RPMI8226 (cell line): ENCODE data around the gene NOXO1.
A peak's percentile ranks its signal among the peaks of the same experiment; 100 is the strongest.
"Not testable (repeated sequence)": the region's sequence is repeated elsewhere in the genome, so short reads cannot be mapped to it uniquely, and the experiment has no call there.

Source experiments
- DNase-seq: peaks from one replicate; pipeline ENCODE4 v3.0.0-alpha.2; 2015

NOXO1 gene

DNA sequence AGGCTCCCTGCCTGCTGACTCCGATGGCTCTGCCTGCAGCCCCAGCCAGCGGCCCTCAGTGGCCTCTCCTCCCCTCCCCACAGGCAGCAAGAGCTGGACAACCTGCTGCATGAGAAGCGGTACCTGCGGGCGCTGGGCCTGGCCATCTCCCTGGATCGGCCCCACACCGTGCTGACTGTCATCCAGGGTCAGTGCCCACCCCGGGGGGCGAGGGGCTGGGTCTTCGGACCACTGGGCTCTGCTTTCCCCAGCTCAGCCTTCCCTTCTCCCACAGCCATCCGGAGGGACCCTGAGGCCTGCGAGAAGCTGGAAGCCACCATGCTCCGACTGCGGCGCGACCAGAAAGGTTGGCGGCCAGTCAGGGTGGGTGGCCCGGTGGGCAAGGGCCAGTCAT, 3.4 kb downstream of the NOXO1 start:
- DNase-seq, result no peak

DNA sequence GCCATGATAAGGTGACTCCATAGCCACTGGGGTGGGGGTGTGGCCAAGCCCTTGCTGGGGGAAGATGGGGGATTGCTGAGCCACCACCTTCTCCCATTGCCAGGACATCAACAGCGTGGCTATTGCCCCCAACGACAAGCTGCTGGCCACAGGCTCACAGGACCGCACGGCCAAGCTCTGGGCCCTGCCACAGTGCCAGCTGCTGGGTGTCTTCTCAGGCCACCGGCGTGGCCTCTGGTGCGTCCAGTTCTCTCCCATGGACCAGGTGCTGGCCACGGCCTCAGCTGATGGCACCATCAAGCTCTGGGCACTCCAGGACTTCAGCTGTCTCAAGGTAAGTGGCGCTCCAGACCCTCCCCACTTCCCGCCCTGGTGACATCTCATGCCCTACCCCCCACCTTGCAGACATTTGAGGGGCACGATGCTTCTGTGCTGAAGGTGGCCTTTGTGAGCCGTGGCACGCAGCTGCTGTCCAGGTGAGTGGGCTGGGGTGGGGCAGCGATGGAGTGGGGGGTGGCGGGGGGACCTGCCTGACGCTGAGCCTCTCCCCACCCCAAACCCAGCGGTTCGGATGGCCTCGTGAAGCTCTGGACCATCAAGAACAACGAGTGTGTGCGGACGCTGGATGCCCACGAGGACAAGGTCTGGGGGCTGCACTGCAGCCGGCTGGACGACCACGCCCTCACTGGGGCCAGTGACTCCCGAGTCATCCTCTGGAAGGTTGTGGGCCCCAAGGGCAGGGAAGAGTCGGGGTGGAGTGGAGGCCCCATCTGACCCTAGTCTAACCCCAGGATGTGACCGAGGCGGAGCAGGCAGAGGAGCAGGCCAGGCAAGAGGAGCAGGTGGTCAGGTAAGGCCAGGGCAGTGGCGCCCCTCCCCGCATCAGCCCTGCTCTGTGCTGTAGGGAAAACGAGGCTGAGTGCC, 4.1 kb downstream of the NOXO1 start:
- no peak for DNase-seq

DNA sequence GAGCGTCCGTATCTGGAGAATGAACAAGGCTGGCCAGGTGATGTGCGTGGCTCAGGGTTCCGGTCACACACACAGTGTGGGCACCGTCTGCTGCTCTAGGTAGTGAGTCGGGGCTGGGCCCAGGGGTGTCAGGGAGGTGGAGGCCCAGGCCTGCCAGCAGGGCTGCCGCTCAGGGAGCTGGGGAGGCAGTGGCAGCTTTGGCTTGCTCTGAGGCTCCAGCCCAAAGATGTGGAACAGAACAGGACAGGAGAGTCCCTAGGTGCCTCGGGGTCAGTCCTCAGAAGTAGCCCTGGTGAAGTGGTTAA, 5.1 kb downstream of the NOXO1 start:
- no peak for DNase-seq

DNA sequence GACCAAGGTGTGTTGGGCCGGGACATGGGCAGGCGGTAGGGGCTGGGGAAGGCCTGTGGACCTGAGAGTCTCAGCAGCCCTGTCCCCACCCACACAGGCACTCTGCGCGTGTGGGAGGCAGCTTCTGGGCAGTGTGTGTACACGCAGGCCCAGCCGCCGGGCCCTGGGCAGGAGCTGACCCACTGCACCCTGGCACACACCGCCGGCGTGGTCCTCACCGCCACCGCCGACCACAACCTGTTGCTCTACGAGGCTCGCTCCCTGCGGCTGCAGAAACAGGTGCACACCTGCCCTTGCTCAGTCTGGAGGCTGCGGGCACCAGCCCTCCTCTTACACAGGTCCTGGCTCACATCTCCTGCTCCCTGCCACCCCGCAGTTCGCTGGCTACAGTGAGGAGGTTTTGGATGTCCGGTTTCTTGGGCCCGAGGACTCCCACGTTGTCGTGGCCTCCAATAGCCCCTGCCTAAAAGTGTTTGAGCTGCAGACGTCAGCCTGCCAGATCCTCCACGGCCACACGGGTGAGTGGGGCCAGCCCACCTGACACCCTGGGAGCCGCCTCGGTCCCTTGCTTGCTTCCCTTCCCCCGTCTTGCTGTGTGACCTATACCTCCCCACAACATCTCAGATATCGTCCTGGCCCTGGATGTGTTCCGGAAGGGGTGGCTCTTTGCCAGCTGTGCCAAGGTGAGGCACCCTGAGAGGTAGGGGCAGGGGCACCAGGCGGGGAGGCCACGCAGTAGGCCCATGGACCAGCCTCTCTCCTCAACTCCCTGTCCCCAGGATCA, 5.6 kb downstream of the NOXO1 start:
- DNase-seq, result no peak

DNA sequence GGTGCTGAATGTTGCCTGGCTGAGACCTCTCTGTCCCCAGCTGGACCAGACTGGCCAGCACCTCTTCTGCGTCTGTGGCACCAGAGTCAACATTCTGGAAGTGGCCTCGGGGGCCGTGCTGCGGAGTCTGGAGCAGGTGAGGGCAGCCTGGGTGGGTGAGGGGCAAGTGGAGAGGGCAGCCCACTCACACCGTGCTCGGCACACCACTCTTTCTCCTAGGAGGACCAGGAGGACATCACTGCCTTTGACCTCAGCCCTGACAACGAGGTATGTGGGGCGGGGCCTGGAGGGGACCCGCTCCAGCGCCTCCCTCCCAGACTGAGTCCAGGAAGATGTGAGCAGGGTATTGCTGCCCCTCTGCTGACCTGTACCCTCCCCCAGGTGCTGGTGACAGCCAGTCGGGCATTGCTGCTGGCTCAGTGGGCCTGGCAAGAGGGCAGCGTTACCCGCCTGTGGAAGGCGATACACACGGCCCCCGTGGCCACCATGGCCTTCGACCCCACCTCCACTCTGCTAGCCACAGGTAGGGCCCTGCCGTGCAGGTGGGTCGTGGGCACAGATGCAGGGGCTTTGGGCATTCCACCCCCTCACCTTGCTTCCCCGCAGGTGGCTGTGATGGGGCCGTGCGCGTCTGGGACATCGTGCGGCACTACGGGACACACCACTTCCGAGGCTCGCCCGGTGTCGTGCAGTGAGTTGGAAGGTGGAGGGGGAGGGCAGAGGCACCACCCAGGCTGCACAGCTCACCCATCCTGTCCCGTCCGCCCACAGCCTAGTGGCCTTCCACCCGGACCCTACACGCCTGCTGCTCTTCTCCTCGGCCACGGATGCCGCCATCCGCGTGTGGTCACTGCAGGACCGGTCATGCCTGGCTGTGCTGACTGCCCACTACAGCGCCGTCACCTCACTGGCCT, 6.9 kb downstream of the NOXO1 start:
- no peak for DNase-seq

DNA sequence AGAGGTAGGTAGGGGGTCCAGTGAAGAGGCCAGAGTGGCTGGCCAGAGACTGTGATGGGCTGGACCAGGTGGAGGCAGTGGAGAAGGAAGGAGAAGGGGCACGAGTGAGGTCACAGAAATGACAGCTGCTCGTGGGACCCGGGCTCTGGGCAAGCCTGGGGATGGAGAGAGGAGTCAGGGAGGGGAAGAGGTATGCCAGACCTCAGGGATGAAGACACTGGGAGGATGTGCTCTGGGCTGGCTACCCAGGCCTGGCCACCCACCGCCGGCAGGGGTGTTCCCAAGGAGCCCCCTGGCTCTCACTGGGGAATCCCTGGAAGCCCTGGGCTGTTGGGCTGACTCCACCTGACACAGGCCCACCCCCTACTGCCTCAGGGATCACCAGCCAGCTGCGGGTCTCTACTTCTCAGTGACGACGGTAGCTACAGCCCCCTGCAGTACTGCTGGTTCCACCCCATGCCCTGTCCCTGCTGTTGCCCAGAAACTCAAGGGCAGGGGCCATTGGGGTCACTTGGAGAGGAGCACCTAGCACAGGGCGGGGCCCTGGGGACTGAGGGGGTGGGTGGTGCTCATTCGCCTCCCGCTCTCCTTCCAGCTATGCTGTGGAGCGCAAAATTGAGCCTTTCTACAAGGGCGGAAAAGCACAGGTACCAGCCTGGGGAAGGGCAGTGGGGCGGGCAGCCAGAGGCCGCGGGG, 7.7 kb downstream of the NOXO1 start:
- DNase-seq, result no peak

DNA sequence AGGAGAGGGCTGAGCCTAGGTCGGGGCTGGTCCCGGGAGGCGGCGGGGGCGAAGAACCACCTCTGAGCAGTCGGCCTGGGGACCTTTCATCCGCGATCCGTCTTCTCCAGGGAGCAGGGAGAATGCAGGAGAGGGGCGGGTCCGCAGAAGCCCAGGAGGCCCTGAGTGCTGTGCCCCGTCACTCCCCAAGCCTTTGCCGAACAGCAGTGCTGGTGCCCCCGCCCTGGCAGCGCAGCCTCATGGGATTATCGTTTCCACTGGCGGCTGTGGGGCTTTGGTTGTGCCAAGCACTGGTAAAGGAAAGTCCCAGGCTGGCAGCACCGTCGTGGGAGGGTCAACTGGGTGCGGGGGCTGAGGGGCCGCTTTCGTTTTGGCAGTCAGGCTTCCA, 8.8 kb downstream of the NOXO1 start:
- no peak for DNase-seq

DNA sequence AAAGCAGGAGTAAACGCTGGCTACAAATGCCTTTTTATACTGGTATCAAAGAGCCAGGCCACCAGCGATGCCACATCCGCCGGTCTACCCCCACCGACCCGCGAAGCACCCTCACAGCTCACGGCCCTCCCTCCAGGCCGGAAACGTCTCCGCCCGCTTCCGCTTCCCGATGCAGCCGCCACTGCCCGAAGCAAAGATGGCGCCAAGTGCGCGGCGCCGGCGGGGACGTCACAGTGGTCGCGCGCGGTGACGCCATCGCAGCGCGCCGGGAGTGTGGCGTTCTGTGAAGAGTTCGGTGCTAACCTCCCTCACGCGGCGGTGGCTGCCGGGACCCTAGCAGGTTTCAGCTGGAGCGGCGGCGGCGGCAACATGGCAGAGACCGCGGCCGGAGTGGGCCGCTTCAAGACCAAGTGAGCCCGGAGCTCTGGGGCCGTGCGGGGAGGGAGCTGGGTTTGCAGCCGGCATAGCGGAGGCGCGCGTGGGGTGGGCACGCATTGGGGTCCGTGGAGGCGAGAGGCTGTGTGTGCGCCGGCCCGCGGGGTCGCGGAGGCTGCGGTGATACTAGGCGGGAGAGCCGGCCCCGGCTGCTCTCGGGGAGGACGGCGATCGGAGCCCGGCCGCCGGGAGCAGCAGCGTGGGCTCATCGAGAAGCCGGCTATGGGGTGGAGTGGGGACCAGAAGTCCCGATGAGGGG, 9.3 kb downstream of the NOXO1 start, which contains the start of gene TBL3:
Gene TBL3 (plus strand): TSS at position 258 of the 694 bp plus-strand sequence. CDS start 112 bp downstream, at position 370.
- peak; percentile 99 for DNase-seq

DNA sequence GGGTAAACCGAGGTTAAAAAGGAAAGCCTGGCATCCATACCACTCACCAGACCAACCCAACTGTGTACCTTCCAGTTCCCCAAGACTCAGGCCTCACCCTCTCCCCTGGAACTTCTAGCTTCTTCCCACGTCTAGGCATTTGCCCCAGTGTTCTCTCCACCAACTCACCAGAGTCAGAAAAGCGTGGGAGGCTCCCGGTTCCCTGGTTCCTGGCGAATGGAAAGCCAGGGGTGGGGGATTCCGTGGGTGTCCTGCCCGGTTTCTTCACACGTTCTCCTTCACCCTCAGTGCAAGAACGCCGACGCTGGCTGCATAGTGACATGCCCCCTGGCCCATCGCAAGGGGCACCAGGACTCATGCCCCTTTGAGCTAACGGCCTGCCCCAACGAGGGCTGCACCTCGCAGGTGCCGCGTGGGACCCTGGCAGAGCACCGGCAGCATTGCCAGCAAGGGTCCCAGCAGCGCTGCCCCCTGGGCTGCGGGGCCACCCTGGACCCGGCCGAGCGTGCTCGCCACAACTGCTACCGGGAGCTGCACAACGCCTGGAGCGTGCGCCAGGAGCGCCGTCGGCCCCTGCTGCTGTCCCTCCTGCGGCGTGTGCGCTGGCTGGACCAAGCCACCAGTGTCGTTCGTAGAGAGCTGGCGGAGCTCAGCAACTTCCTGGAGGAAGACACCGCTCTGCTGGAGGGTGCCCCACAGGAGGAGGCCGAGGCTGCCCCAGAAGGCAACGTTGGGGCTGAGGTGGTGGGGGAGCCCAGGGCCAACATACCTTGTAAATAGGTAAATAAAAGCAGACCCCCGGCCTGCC, 12.9 kb downstream of the NOXO1 start:
- DNase-seq, result no peak

DNA sequence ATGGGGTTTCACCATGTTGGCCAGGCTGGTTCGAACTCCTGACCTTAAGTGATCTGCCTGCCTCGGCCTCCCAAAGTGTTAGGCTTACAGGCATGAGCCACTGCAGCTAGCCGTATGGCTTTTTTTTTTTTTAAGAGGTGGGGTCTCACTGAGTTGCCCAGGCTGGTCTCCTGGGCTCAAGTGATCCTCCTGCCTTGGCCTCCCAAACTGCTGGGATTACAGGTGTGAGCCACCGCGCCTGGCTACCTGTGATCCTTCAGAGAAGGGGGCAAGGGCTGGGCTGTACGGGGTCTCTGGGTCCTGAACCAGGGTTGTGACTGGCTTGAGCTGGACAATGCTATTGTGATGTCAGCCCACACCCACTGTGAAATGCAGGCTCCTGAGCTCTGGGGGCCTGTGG, 14.8 kb downstream of the NOXO1 start, which contains the start of gene RNF151:
Gene RNF151 (plus strand): TSS at position 397 of the 400 bp plus-strand sequence. CDS start 26 bp downstream, outside the sequence.
- DNase-seq, result no peak

DNA sequence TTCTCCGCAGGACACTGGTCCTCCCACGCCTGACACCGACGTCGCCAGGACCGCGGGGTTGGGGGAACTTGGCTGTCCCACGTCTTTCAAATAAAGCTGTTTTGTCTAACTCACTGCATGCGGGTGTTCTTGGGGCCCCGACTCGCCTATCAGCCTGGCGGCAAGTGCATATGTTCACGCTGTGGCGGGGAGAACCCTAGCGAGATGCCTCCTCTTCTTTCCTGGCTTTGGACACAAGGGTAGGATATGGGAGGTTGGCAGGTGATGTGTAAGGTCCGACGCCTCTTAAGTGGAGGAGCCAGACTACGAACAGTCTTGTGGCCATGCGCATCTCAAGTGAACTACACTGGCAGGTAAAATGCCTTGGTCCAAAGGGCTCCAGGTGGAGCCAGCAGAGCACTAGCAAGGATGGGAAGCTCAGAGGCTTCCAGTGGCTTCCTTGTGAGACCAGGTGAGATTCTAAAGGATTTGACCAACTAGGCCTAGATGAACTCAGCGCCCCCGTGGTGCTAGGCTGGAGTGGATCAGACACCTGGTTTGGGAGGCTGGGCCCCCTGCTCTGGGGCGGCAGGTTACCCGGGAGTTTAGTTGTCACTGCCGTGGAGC, 15.8 kb downstream of the NOXO1 start:
- DNase-seq, result no peak

DNA sequence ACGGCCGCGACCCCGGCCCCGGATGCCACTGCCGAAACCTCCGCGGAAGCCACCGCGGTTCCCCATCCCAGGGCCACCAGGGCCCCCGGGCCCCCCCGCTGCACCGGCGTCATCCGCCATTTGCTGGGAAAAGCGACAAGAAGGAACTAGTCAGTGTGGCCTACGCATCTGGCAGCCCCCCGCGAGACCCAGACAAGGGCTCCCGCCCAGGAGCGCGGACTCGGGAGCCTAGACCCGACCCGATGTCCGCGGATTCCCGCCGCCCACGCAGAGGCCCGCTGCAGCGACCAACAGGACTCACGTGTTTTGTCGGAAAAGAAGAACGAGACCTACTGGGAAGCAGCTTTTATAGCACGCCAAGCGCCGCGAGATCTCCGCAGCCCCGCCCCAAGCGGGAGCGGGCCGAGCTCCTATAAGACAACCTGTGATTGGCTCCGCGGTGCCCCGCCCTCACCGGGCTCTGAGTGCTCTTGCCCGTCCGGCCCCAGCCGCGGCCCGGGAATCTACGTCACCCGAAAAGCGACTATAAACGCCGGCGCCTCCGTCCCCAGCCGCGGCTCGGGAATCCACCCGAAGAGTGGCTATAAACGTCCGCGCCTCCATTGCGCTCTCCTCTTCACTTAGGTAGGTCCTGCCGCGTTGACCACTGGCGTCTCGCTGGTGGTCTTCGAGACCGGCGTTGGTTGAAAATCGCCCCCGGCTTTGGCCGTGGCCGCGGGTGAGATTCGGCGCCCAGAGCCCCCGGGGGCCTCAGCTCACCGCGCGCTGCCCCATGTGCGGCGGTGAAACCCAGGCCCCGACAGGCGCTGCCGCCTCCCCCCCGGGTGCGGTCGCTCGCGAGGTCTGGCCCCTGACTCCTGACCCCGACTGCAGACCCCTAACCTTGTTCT, 16.5 kb downstream of the NOXO1 start, which contains the start of gene RPS2:
Gene RPS2 (minus strand): TSS at position 321 of the 890 bp plus-strand sequence. CDS start 201 bp downstream, at position 120.
- DNase-seq, result peak; percentile 100

DNA sequence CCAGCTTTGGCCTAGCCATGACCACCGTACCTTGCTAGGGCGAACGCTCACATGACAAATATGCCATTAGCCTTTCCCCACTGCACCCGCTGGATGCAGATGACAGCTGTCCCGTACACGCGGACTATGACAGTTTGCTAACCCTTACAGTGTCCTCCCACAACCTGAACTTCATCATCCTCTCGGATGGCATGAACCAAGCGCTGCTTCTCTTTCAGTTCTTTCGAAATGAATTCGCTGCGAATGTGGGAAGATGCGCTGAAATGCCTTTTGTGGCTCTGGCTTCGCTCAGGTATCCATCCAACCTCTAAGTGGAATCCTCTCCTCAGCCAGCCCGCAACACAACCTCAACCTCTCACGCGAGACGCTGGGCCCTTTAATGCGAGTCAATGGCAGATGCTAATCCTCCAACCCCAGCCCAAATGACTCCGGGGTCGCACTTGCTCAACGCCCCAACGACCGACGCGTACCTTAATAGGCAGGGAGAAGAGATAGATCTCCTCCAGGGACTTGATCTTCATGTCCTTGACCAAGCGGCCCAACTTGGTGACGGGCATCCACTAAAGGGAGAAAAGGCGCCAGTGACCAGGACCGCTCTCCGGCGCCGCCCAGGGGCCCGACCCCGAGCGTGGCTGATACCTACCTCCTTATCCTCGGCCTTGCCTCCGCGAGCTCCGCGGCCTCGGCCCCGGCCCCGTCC, 17.3 kb downstream of the NOXO1 start:
- DNase-seq, result peak; percentile 44

DNA sequence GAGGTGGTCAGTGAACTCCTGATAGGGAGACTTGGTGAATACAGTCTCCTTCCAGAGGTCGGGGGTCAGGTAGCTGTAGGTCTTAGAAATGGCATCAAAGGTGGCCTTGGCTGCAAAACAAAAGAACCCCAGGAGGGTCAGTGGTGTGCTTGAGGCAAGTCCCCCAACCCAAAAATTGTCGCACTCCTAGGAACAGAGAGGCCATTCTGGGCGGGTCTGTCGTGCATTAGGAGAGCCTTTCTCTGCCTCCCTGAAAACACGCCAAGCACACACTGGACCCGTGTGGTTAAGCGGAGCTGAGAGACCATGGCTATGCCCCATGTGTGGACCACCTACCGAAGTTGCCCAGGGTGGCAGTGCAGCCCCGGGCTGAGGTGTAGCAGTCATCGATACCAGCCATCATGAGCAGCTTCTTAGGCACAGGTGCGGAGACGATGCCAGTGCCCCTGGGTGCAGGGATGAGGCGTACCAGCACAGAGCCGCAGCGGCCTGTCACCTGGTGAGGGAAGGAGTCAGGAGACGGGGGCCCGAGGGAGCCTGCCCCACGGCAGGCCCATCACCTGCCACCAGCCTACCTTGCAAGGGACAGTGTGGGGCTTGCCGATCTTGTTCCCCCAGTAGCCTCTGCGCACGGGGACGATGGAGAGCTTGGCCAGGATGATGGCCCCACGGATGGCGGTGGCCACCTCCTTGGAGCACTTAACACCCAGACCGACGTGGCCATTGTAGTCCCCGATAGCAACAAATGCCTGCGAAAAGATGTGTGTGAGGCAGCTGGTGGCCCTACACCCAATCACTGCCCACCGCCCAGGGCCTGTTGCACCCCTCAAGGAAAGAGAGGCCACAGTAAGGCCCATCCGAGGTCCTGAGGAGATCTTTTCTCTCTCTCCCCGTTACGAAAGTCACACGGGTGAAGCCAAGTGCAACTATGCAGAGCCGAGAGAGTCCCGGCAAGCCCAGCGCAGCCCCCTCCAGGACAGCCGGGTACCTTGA, 18.8 kb downstream of the NOXO1 start:
- not testable (repeated sequence) for DNase-seq

DNA sequence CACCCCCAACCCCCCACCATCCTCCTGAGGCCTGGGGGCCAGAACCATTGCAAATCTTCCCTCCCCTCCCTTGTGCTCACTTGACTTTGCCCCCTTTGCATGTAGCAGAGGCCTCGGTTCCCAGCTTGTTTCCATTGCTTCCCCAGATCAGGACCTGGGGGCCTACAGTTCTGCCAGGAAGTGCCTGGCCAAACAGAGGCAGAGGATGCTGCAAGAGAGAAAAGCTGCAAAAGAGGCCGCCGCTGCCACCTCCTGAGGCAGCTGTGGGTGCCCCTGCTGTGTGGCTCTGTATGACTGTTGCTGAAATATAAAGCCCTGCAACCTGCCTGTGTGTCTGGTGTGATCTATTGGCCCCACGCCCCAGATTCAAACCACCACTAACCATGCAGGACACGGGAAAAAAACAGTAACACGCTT, 19.6 kb downstream of the NOXO1 start:
- no peak for DNase-seq

DNA sequence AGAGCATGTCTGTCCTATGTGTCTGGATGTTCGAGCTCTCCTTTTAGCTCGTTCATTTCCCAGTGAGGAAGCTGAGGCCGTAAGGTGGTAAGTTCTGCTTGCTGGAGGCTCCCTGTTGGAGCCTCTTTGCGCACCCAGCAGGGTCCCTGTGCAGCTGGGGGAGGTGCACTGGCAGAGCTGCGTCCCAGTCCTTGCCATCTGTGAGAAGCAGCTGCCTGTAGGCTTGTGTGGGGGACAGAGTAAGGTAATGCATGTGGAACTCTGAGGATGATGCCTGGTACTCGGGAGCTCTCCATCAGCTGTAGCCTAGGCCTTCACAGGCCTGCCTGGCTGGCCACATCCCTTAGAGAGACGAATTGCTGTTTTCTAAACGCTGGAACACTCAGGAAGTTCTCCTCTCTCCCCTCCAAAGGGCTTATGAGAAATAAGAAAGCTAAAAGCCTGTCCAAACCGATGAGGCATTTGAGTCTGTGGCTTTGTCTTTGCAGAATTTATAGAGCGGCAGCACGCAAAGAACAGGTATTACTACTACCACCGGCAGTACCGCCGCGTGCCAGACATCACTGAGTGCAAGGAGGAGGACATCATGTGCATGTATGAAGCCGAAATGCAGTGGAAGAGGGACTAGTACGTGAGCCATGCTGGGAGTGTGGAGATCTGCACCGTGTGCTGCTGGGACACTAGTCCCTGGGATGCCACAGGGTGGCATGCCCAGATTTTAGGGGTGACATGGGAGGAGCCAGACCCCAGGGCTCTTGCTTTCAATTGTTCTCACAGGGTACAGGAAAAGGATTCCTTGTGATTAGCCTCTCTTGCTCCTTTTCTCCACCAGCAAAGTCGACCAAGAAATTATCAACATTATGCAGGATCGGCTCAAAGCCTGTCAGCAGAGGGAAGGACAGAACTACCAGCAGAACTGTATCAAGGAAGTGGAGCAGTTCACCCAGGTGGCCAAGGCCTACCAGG, 20.3 kb downstream of the NOXO1 start:
- peak; percentile 60 for DNase-seq
